Thoracic aorta (tissue), 2 donors: ENCODE results near the gene ZNG1A. TPM values are rescaled to one million over a fixed set of nuclear protein-coding genes. Genes with fewer than 3 reads are reported as not detected.
A peak's percentile ranks its signal among the peaks of the same experiment; 100 is the strongest.
"Not testable (repeated sequence)": the region's sequence is repeated elsewhere in the genome, so short reads cannot be mapped to it uniquely, and the experiment has no call there.

Source experiments
- ATAC-seq: fragments of 150-250 bp; one replicate; pipeline ENCODE4 v1.8.0; 2017; ENCODE audit warnings: low read depth; ENCODE audit not compliant: insufficient number of reproducible peaks, low FRiP score
- DNase-seq: peaks from one replicate; pipeline ENCODE4 v3.0.0-alpha.2; 2020; ENCODE audit warnings: low spot score
- H3K27ac ChIP-seq, 2 donors: fragments of 200-600 bp; sonication (generic); 1 replicate in 1 of 2; 2 replicates in 1 of 2; pipeline ENCODE4 v1.5.1; 2016; ENCODE audit warnings: mild to moderate bottlenecking in 2 of 2, moderate library complexity in 2 of 2
- H3K27me3 ChIP-seq: fragments of 200-600 bp; sonication (generic); replicated peaks from 2 replicates; pipeline ENCODE4 v1.6.0; 2016; ENCODE audit warnings: mild to moderate bottlenecking; ENCODE audit not compliant: insufficient read depth
- H3K36me3 ChIP-seq: fragments of 200-600 bp; sonication (generic); one replicate; pipeline ENCODE4 v1.5.1; 2016
- H3K4me1 ChIP-seq, 2 donors: fragments of 200-600 bp; sonication (generic); 1 replicate in 1 of 2; 2 replicates in 1 of 2; pipeline versions ENCODE4 v1.5.1 to v1.6.0; 2016; ENCODE audit warnings: low read depth in 2 of 2, mild to moderate bottlenecking in 1 of 2; ENCODE audit not compliant: control insufficient read depth in 1 of 2
- H3K4me3 ChIP-seq: fragments of 200-600 bp; sonication (generic); 2 replicates; pipeline ENCODE4 v1.5.1; 2016; ENCODE audit warnings: mild to moderate bottlenecking
- H3K9me3 ChIP-seq: fragments of 200-600 bp; sonication (generic); 2 replicates; pipeline ENCODE4 v1.5.1; 2016
- total RNA-seq, 2 donors: library from RNA; depleted of rRNA; stranded (reverse); fragments of >200 nt; gene quantifications; one replicate each; pipeline versions ENCODE4 v1.1.0 to v1.2.3, GENCODE V29; 2016
- TF ChIP-seq, protein P1 (sequence below): fragments of 200-600 bp; sonication (generic); IDR thresholded peaks from one replicate; pipeline ENCODE4 v1.5.1; 2019; ENCODE audit warnings: antibody characterized with exemption

The ZNG1A gene
- total RNA-seq, 2 donors from 2014 or later: 27.2 to 27.3 TPM

DNA sequence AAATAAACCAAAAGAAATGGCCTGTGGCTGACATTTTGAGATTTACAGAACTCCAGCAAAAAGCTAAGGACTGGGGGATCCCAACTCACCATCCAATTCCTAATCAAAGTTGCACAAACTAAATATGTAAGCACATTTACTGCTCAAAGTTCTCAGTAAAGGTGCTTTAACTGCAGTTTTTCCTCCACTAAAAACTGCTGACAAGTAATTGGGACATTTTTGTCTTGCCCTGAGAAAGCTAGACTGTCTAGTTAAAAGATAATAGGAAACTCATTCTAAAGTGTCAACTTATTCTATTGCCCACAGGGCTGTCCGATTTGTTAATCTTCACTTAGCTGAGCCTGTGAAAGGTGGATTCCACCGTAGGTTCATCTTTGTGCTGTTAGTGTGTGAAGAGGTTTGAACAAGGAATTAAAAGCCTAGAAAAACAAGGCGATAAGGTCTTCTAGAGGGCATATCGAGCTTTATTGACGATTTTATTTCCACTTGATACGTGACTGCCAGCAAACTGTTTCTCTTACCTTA, 36.8 kb upstream of the ZNG1A start:
- peak overlapping the region; percentile 68 for H3K4me3 ChIP-seq
- H3K9me3 ChIP-seq: no peaks in the 10 kb centered on the region
- ATAC-seq (no peak), DNase-seq (no peak)
- TF ChIP-seq, protein P1, sequence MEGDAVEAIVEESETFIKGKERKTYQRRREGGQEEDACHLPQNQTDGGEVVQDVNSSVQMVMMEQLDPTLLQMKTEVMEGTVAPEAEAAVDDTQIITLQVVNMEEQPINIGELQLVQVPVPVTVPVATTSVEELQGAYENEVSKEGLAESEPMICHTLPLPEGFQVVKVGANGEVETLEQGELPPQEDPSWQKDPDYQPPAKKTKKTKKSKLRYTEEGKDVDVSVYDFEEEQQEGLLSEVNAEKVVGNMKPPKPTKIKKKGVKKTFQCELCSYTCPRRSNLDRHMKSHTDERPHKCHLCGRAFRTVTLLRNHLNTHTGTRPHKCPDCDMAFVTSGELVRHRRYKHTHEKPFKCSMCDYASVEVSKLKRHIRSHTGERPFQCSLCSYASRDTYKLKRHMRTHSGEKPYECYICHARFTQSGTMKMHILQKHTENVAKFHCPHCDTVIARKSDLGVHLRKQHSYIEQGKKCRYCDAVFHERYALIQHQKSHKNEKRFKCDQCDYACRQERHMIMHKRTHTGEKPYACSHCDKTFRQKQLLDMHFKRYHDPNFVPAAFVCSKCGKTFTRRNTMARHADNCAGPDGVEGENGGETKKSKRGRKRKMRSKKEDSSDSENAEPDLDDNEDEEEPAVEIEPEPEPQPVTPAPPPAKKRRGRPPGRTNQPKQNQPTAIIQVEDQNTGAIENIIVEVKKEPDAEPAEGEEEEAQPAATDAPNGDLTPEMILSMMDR: no peak
- no peaks in the 10 kb centered on the region for H3K4me1 ChIP-seq
- no peaks in the 10 kb centered on the region for H3K27me3 ChIP-seq
- H3K27ac ChIP-seq: peak overlapping the region in 1 of 2 donors; percentile 54
- H3K36me3 ChIP-seq: no peaks in the 10 kb centered on the region

DNA sequence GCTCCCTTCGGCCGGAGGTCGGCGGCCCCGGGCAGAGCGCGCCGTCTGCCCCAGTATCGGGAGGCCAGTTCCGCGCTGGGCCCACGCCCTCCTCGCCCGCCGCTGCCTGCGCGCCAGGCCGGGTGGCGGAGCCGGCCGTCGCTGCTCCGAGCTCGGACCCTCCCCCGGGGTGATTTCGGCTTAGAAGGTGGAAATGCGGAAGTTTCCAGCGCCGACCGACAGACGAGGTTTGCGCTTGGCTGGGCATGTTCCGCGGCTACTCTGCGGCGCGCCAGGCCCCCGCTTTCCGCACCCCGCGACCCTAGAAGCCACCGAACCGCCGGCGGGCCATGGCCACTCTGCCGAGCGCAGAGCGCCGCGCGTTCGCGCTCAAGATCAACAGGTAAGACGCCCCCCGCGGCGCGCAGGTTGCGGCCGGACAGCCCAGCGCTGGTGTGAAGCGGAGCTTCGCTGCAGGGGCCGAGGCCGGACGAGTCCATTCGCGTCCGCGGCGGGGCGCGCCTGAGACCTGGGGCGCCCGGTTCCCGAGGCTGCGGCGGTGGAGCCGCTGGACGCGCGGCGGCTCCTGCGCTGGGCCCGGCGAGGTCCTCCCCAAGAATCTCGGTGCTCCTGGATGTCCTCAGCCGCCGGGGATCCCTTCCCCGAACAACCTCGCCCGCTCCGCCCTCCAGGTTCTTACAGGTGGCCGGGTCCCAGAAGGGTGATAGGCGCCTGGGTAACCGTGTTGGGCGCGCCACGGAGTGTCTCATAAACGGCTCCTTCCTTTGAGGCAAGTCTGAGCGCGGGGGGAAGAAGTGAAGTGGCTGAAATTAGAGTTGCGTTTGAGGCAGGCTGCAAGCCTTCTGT, 36.0 kb upstream of the ZNG1A start, which contains the start of gene DOCK8:
DOCK8 (plus strand) TSS at position 218 of the 846 bp plus-strand sequence; CDS start at position 330, 112 bp downstream.
- TF ChIP-seq, protein P1: no peak
- H3K27ac ChIP-seq: peak within 1 kb of the TSS in 1 of 2 donors; percentile 54
- no peak for ATAC-seq
- H3K4me3 ChIP-seq: peak within 1 kb of the TSS; percentile 68
- no peak for DNase-seq
- H3K27me3 ChIP-seq: no peaks in the 10 kb centered on the region
- no peaks in the 10 kb centered on the region for H3K4me1 ChIP-seq
- H3K36me3 ChIP-seq: no peaks in the 10 kb centered on the region
- no peaks in the 10 kb centered on the region for H3K9me3 ChIP-seq

DNA sequence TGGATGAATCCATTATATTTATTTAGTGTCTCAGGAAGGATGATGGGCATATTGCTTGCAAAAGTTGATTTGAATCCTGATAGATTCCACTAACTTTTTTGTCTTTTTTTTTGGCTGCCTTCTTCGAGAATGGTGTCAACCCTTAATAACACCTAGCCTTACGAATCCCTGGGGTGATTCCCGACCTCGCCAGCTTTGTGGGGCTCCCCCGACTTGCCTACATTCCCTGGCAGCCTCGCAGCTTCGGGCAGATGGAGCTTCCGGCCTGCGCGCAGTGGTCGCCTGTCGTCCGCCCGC, 35.4 kb upstream of the ZNG1A start:
- H3K9me3 ChIP-seq: no peaks in the 10 kb centered on the region
- DNase-seq (no peak), ATAC-seq (no peak)
- H3K4me1 ChIP-seq: no peaks in the 10 kb centered on the region
- TF ChIP-seq, protein P1: no peak
- H3K36me3 ChIP-seq: no peaks in the 10 kb centered on the region
- H3K27me3 ChIP-seq: no peaks in the 10 kb centered on the region
- H3K27ac ChIP-seq: peak overlapping the region in 1 of 2 donors; percentile 54
- peak overlapping the region; percentile 68 for H3K4me3 ChIP-seq

DNA sequence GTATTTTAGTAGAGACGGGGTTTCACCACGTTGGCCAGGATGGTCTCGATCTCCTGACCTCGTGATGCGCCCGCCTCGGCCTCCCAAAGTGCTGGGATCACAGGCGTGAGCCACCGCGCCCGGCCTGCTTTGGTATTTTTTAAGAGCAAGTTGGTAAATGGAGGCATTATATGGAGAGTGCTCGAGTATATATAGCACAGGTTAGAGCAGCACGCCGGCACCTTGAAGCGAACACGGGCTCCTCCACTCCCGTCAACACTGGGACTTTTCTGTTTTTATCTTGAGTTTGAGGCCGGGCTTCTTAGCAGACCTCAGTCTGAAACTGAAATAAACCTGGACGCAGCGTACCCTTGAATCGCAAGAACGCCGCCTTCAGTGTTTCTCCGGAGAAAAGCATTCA, 35.0 kb upstream of the ZNG1A start:
- not testable (repeated sequence) for H3K36me3 ChIP-seq, H3K4me1 ChIP-seq, H3K9me3 ChIP-seq, H3K27me3 ChIP-seq, DNase-seq, ATAC-seq
- H3K27ac ChIP-seq: peak overlapping the region in 1 of 2 donors; percentile 54
- H3K4me3 ChIP-seq: peak overlapping the region; percentile 68

DNA sequence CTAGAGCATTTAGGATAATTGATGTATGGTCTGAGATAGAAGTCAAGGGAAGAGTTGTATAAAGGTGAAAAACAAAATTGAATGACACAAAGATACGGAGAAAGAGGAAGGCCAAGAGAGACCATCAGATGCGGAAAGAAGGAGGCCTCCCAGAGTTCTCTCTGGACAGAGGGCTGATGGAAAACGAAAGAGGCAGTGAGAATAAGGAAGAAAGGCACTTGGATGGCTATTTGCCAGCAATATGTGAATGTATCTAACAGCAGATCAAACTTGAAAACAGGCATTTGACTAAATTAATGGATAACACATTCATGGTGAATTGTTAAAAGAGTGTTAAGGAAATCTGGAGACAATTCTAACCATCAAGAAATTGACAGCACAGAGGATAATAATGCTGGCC, 33.4 kb upstream of the ZNG1A start:
- no peaks in the 10 kb centered on the region for H3K4me1 ChIP-seq
- H3K4me3 ChIP-seq: no peak overlapping the region
- no peaks in the 10 kb centered on the region for H3K27me3 ChIP-seq
- H3K9me3 ChIP-seq: no peaks in the 10 kb centered on the region
- TF ChIP-seq, protein P1: no peak
- H3K36me3 ChIP-seq: no peaks in the 10 kb centered on the region
- DNase-seq: no peak
- no peak overlapping the region for H3K27ac ChIP-seq
- ATAC-seq: no peak
